ENCODE data around the gene FCN3. TPM values are rescaled to one million over a fixed set of nuclear protein-coding genes. Genes with fewer than 3 reads are reported as not detected.
"Not testable (repeated sequence)": the region's sequence is repeated elsewhere in the genome, so short reads cannot be mapped to it uniquely, and the experiment has no call there.

FCN3 gene
- total RNA-seq, 6 experiments from 2014 or later = not detected

- Mint-ChIP-seq H3K36me3 (ENCODE audit: low read depth) (peaks cover 16% of the 10 kb centered on the region), H3K4me1 (ENCODE audit: low read depth) (peaks cover 33% of the 10 kb centered on the region), H3K4me3 (no peak overlapping the region), H3K27ac (peak overlapping the region; percentile 21; the same call in 1 of the 2 replicates), H3K27me3 (ENCODE audit: insufficient read depth) (peaks cover 1% of the 10 kb centered on the region), H3K9me3 (no peaks in the 10 kb centered on the region)
- TF ChIP-seq, protein P1, sequence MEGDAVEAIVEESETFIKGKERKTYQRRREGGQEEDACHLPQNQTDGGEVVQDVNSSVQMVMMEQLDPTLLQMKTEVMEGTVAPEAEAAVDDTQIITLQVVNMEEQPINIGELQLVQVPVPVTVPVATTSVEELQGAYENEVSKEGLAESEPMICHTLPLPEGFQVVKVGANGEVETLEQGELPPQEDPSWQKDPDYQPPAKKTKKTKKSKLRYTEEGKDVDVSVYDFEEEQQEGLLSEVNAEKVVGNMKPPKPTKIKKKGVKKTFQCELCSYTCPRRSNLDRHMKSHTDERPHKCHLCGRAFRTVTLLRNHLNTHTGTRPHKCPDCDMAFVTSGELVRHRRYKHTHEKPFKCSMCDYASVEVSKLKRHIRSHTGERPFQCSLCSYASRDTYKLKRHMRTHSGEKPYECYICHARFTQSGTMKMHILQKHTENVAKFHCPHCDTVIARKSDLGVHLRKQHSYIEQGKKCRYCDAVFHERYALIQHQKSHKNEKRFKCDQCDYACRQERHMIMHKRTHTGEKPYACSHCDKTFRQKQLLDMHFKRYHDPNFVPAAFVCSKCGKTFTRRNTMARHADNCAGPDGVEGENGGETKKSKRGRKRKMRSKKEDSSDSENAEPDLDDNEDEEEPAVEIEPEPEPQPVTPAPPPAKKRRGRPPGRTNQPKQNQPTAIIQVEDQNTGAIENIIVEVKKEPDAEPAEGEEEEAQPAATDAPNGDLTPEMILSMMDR (IDR thresholded peaks at IDR 0.05) = no peak
- DNase-seq = no peak
Measured at GRCh38 chr1:27406362-27406680, 31.7 kb upstream of the FCN3 start.

- DNase-seq; H3K9me3 Mint-ChIP-seq; H3K27me3 Mint-ChIP-seq (ENCODE audit: insufficient read depth); H3K4me3 Mint-ChIP-seq: not testable (repeated sequence)
- peaks cover 14% of the 10 kb centered on the region for H3K36me3 Mint-ChIP-seq (ENCODE audit: low read depth)
- peak overlapping the region; percentile 21; the same call in 1 of the 2 replicates for H3K27ac Mint-ChIP-seq
- peaks cover 33% of the 10 kb centered on the region for H3K4me1 Mint-ChIP-seq (ENCODE audit: low read depth)
Measured at GRCh38 chr1:27405598-27406361, 31.2 kb upstream of the FCN3 start.

GRCh38 chr1:27405074-27405473, 30.4 kb upstream of the FCN3 start:
- DNase-seq = no peak
- Mint-ChIP-seq H3K36me3 (ENCODE audit: low read depth) (peaks cover 14% of the 10 kb centered on the region), H3K4me3 (no peak overlapping the region), H3K4me1 (ENCODE audit: low read depth) (peaks cover 38% of the 10 kb centered on the region), H3K27ac (no peak overlapping the region), H3K9me3 (no peaks in the 10 kb centered on the region), H3K27me3 (ENCODE audit: insufficient read depth) (peaks cover 1% of the 10 kb centered on the region)
- TF ChIP-seq, protein P1 (IDR thresholded peaks at IDR 0.05) = no peak

DNA sequence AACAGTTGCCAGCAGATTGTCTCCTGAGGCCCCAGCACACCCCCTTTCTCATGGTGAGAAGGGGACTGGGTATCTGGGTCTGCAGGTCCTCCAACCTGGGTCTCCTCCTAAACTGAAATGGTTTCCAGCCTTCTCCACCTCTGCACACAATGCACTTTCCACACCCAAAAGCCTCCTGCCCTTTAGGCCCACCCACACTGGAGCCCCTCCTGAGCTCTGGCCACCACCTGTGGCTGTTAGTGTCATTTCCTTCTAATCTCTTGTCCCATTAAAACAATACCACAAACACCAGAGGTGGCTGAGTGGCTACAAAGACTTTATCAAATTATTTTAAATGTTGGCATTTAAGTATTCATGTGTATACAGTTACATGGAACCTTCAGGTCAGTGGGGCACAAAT, 29.3 kb upstream of the FCN3 start:
- no peak for DNase-seq
- no peaks in the 10 kb centered on the region for H3K9me3 Mint-ChIP-seq
- TF ChIP-seq, protein P1 (IDR thresholded peaks at IDR 0.05) = no peak
- H3K27me3 Mint-ChIP-seq (ENCODE audit: insufficient read depth) = peaks cover 3% of the 10 kb centered on the region
- H3K36me3 Mint-ChIP-seq (ENCODE audit: low read depth) = peaks cover 14% of the 10 kb centered on the region
- peaks cover 38% of the 10 kb centered on the region for H3K4me1 Mint-ChIP-seq (ENCODE audit: low read depth)
- H3K4me3 Mint-ChIP-seq = peak overlapping the region; percentile 46; the same call in 1 of the 2 replicates
- H3K27ac Mint-ChIP-seq = peak overlapping the region; percentile 35

- TF ChIP-seq, protein P1 (IDR thresholded peaks at IDR 0.05) = no peak
- Mint-ChIP-seq H3K4me3 (peak overlapping the region; percentile 46; the same call in 1 of the 2 replicates), H3K4me1 (ENCODE audit: low read depth) (peaks cover 35% of the 10 kb centered on the region), H3K27me3 (ENCODE audit: insufficient read depth) (peaks cover 5% of the 10 kb centered on the region), H3K36me3 (ENCODE audit: low read depth) (peaks cover 11% of the 10 kb centered on the region), H3K9me3 (no peaks in the 10 kb centered on the region), H3K27ac (peak overlapping the region; percentile 80)
- peak; percentile 13 for DNase-seq
Measured at GRCh38 chr1:27403065-27403726, 28.6 kb upstream of the FCN3 start.

DNA sequence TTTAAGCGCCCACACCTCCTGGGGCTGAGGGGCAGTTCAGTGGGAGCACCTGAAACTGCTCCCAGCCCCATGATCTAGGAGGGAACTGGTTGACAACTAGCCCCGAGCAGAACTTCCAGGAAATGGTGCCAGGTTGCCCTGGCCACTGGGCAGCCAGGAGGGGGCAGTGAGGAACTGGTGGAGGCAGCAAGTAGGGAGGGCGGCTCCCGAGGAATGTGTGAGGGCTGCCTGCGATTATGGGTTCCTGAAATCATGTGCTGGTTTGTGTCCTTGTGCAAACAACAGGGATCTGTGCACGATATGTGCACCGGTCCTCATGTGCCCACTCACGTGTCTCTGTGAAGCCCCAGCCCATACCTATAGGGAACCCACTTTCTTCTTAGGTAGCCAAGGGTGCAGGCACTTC, 27.7 kb upstream of the FCN3 start:
- TF ChIP-seq, protein P1 (IDR thresholded peaks at IDR 0.05) = peak; percentile 75
- H3K9me3 Mint-ChIP-seq = no peaks in the 10 kb centered on the region
- no peak overlapping the region for H3K4me3 Mint-ChIP-seq
- H3K4me1 Mint-ChIP-seq (ENCODE audit: low read depth) = peaks cover 31% of the 10 kb centered on the region
- peaks cover 5% of the 10 kb centered on the region for H3K27me3 Mint-ChIP-seq (ENCODE audit: insufficient read depth)
- peak; percentile 64 for DNase-seq
- peak overlapping the region; percentile 80 for H3K27ac Mint-ChIP-seq
- H3K36me3 Mint-ChIP-seq (ENCODE audit: low read depth) = peaks cover 3% of the 10 kb centered on the region; the same call in 1 of the 2 replicates
